Coronary artery (tissue), 2 donors: ENCODE measurements around the gene PARG.
"Not testable (repeated sequence)": the region's sequence is repeated elsewhere in the genome, so short reads cannot be mapped to it uniquely, and the experiment has no call there.

Experiments used
- DNase-seq: peaks from one replicate; pipeline ENCODE4 v3.0.0-alpha.2; 2017; ENCODE audit warnings: low spot score
- H3K27ac ChIP-seq, 2 donors: fragments of 200-600 bp; sonication (generic); one replicate each; pipeline ENCODE4 v1.5.1; 2016 to 2019
- H3K4me3 ChIP-seq: fragments of 200-600 bp; sonication (generic); 2 replicates; pipeline ENCODE4 v1.5.1; 2016; ENCODE audit warnings: mild to moderate bottlenecking, moderate library complexity
- TF ChIP-seq, protein P1 (sequence below): fragments of 200-600 bp; sonication (generic); IDR thresholded peaks from one replicate; pipeline ENCODE4 v1.5.1; 2019; ENCODE audit warnings: antibody characterized with exemption

The PARG gene

GRCh38 chr10:49844775-49845595 lies 96.8 kb downstream of the PARG start:
- no peak for DNase-seq
- no peak overlapping the region for H3K4me3 ChIP-seq
- TF ChIP-seq, protein P1, sequence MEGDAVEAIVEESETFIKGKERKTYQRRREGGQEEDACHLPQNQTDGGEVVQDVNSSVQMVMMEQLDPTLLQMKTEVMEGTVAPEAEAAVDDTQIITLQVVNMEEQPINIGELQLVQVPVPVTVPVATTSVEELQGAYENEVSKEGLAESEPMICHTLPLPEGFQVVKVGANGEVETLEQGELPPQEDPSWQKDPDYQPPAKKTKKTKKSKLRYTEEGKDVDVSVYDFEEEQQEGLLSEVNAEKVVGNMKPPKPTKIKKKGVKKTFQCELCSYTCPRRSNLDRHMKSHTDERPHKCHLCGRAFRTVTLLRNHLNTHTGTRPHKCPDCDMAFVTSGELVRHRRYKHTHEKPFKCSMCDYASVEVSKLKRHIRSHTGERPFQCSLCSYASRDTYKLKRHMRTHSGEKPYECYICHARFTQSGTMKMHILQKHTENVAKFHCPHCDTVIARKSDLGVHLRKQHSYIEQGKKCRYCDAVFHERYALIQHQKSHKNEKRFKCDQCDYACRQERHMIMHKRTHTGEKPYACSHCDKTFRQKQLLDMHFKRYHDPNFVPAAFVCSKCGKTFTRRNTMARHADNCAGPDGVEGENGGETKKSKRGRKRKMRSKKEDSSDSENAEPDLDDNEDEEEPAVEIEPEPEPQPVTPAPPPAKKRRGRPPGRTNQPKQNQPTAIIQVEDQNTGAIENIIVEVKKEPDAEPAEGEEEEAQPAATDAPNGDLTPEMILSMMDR = no peak
- H3K27ac ChIP-seq = no peak overlapping the region

GRCh38 chr10:49842333-49842628 lies 99.5 kb downstream of the PARG start:
- not testable (repeated sequence) for H3K27ac ChIP-seq, DNase-seq, H3K4me3 ChIP-seq

GRCh38 chr10:49841615-49842332 lies 100.1 kb downstream of the PARG start:
- DNase-seq = no peak
- Histone ChIP-seq H3K27ac (no peak overlapping the region), H3K4me3 (no peak overlapping the region)
- TF ChIP-seq, protein P1 = no peak

DNA sequence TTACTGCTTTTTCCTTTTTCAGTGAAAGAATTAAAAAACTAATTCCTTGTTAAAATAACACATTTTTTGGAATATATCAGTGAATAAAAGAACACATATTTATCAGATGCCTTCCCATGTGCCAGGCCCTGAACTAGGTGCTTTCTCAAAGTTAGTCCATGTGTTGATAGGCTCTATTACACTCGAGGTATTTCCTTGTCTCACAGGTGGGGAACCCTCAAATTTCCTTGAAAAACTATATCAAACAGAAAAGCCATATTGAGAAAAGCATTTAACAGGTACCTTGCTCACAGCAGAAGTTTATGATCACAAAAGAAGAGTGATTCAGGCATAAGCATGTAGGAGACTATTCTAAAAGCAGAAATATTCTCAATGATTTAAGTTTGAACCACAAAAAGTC lies 104.1 kb downstream of the PARG start:
- TF ChIP-seq, protein P1 = no peak
- DNase-seq = no peak
- no peak overlapping the region for H3K27ac ChIP-seq
- no peak overlapping the region for H3K4me3 ChIP-seq

GRCh38 chr10:49837051-49837478 lies 104.8 kb downstream of the PARG start:
- Histone ChIP-seq H3K27ac (no peak overlapping the region), H3K4me3 (no peak overlapping the region)
- TF ChIP-seq, protein P1 = no peak
- DNase-seq = no peak

DNA sequence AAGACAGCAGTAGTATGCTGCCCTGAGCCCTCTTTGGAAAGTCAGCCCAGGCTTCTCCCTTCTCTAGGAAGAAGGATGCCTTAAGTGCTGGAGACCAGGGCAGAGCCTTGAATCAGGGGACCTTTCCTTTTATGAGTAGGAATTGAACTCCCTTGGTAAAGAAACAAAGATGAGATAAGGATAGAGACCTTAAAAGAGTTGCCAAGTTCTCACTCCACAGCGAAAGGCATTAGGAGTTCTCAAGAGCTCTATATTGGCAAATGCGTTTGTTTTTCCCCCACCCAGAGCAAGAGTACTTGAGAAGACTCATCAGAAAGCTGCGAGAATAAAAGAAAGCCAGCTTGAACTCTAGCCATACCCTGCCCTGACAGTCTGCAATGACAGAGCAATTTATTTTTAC lies 106.9 kb downstream of the PARG start:
- Histone ChIP-seq H3K27ac (no peak overlapping the region), H3K4me3 (no peak overlapping the region)
- no peak for DNase-seq
- TF ChIP-seq, protein P1 = no peak

- Histone ChIP-seq H3K27ac (no peak overlapping the region), H3K4me3 (no peak overlapping the region)
- TF ChIP-seq, protein P1 = no peak
- DNase-seq = no peak
These were observed 107.6 kb downstream of the PARG start for GRCh38 chr10:49834201-49834600.
